OCI-LY3 (cell line): ENCODE measurements around the gene RAD21L1.

Experiments
- EZH2phosphoT487 ChIP-seq: fragments of 200-600 bp; shearing (Covaris generic); IDR thresholded peaks from 2 replicates; pipeline ENCODE4 v1.6.1; 2018; ENCODE audit warnings: antibody characterized with exemption, mixed run types, low read depth
- TF ChIP-seq, protein P1 (sequence below): fragments of 200-600, 300-600 bp; sonication (generic); IDR thresholded peaks from 2 replicates; pipeline ENCODE4 v1.5.1; 2014; ENCODE audit warnings: antibody characterized with exemption, low read length, low read depth

GRCh38 chr20:1177680-1178079 lies 48.2 kb upstream of the RAD21L1 start:
- TF ChIP-seq, protein P1, sequence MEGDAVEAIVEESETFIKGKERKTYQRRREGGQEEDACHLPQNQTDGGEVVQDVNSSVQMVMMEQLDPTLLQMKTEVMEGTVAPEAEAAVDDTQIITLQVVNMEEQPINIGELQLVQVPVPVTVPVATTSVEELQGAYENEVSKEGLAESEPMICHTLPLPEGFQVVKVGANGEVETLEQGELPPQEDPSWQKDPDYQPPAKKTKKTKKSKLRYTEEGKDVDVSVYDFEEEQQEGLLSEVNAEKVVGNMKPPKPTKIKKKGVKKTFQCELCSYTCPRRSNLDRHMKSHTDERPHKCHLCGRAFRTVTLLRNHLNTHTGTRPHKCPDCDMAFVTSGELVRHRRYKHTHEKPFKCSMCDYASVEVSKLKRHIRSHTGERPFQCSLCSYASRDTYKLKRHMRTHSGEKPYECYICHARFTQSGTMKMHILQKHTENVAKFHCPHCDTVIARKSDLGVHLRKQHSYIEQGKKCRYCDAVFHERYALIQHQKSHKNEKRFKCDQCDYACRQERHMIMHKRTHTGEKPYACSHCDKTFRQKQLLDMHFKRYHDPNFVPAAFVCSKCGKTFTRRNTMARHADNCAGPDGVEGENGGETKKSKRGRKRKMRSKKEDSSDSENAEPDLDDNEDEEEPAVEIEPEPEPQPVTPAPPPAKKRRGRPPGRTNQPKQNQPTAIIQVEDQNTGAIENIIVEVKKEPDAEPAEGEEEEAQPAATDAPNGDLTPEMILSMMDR: no peak
- no peak for TF ChIP-seq EZH2phosphoT487
